Skeletal muscle satellite cell (primary cell): ENCODE data around the gene MTMR3.

ENCODE experiments used
- H3K27me3 ChIP-seq: 2 replicates; pipeline ENCODE4 v1.7.0; 2013; ENCODE audit warnings: low read length; ENCODE audit not compliant: control insufficient read depth, insufficient read depth
- H3K36me3 ChIP-seq: 2 replicates; pipeline ENCODE4 v1.7.0; 2013; ENCODE audit warnings: mild to moderate bottlenecking, control low read depth, low read length; ENCODE audit not compliant: insufficient read depth
- H3K4me1 ChIP-seq: 2 replicates; pipeline ENCODE4 v1.7.0; 2013; ENCODE audit warnings: low read length; ENCODE audit not compliant: control insufficient read depth, insufficient read depth
- H3K4me2 ChIP-seq: 2 replicates; pipeline ENCODE4 v1.7.0; 2013; ENCODE audit warnings: mild to moderate bottlenecking, low read length
- H3K4me3 ChIP-seq: 2 replicates; pipeline ENCODE4 v1.7.0; 2013; ENCODE audit warnings: low read length
- H3K9ac ChIP-seq: 2 replicates; pipeline ENCODE4 v1.7.0; 2013; ENCODE audit warnings: mild to moderate bottlenecking, low read depth, low read length, moderate library complexity
- H3K9me3 ChIP-seq: replicated peaks from 2 replicates; pipeline ENCODE4 v1.7.0; 2013; ENCODE audit warnings: mild to moderate bottlenecking, control low read depth, low read length

The MTMR3 gene

GRCh38 chr22:30033901-30034300, 150.9 kb downstream of the MTMR3 start:
- H3K4me1 ChIP-seq = peaks cover 22% of the 10 kb centered on the region
- H3K4me2 ChIP-seq = no peak overlapping the region
- no peaks in the 10 kb centered on the region for H3K36me3 ChIP-seq
- no peak overlapping the region for H3K4me3 ChIP-seq
- H3K9ac ChIP-seq = no peak overlapping the region
- no peaks in the 10 kb centered on the region for H3K27me3 ChIP-seq
- H3K9me3 ChIP-seq = no peaks in the 10 kb centered on the region

GRCh38 chr22:30036656-30037055, 153.7 kb downstream of the MTMR3 start:
- no peak overlapping the region for H3K4me3 ChIP-seq
- no peaks in the 10 kb centered on the region for H3K9me3 ChIP-seq
- H3K4me1 ChIP-seq = peaks cover 19% of the 10 kb centered on the region
- H3K9ac ChIP-seq = no peak overlapping the region
- no peaks in the 10 kb centered on the region for H3K27me3 ChIP-seq
- H3K36me3 ChIP-seq = no peaks in the 10 kb centered on the region
- H3K4me2 ChIP-seq = no peak overlapping the region

DNA sequence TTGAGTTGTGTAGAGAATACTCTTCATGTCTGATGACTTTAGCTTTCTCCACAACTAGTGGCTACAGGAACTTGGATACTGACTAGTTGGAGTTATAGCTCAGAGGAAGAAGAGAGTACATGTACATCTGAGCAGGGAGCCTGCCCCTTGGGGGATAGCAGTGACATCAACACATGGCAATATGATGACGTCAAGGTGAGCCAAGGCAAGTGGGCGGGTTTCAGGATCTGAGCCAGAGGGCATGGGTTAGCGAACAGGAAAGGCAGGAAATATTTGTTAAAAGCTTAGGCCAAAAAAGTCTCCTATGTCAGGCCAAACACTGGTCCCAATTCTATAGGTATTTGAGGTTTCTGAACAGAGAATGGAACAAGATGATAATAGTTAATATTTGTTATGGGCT, 155.2 kb downstream of the MTMR3 start:
- H3K36me3 ChIP-seq = no peaks in the 10 kb centered on the region
- H3K4me1 ChIP-seq = peaks cover 19% of the 10 kb centered on the region
- no peak overlapping the region for H3K4me2 ChIP-seq
- no peaks in the 10 kb centered on the region for H3K27me3 ChIP-seq
- no peaks in the 10 kb centered on the region for H3K9me3 ChIP-seq
- H3K9ac ChIP-seq = no peak overlapping the region
- H3K4me3 ChIP-seq = no peak overlapping the region

DNA sequence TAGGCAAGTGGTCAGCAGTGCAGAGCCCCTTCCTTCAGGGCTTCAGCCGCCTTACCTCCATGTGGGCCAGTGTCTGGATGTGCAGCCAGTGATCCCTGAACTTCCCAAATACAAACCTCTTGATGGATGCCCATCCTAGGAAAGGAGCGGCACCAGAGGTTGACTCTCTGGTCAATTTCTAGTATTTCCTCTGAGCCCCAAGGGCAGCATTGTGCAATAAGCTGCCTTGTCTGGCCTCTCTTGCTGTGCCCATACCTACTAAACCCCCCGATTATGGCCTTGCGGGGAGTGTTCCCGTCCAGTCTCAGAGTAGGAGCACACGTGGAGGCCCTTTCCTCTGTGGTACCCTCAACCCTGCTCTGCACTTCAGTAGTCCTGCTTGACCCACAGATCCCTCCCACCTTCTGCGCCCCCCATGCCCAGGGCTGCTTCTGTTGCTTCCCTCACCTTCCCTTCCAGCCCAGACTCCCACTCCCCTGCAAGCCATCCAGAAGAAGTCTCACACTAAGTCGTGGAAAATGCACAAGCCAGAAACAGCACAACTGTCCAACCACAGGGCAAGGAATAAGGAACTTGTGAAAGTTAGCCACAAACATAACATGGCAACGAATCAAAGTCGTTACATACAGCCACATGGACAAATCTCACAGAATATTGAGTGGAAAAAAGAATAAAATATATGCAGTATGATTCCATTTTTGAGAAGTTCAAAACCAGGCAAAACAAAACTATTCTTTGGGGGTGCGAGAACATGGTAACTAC, 157.7 kb downstream of the MTMR3 start:
- no peak overlapping the region for H3K9ac ChIP-seq
- no peaks in the 10 kb centered on the region for H3K36me3 ChIP-seq
- no peak overlapping the region for H3K4me2 ChIP-seq

GRCh38 chr22:30041475-30041874, 158.5 kb downstream of the MTMR3 start:
- Histone ChIP-seq H3K4me2 (no peak overlapping the region), H3K9ac (no peak overlapping the region), H3K27me3 (no peaks in the 10 kb centered on the region), H3K36me3 (no peaks in the 10 kb centered on the region), H3K9me3 (no peaks in the 10 kb centered on the region), H3K4me3 (no peak overlapping the region), H3K4me1 (peaks cover 33% of the 10 kb centered on the region)

More for the DNA sequence above, 157.7 kb downstream of the MTMR3 start:
- Histone ChIP-seq H3K27me3 (no peaks in the 10 kb centered on the region), H3K4me1 (peaks cover 36% of the 10 kb centered on the region), H3K4me3 (no peak overlapping the region), H3K9me3 (no peaks in the 10 kb centered on the region)

DNA sequence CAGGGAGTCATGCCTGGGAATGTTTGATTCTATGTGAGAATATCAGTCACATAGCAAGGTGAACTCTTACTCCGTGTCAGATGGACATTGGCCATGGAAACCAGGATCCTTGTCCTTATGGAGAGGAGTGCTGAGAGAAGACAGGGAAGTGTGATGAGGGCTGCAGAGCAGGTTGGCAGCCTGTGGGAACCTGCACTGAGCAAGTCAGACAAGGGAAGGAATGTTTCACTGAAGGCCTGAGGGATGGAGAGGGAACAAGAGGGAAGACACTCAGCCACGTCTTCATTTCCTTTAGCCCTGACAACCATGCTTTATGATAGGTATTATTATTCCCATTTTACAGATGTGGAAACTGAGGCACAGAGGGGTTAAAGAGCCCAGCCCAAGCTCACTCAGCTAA, 158.9 kb downstream of the MTMR3 start:
- Histone ChIP-seq H3K4me3 (no peak overlapping the region), H3K27me3 (no peaks in the 10 kb centered on the region), H3K4me2 (no peak overlapping the region), H3K4me1 (peaks cover 30% of the 10 kb centered on the region), H3K36me3 (no peaks in the 10 kb centered on the region), H3K9ac (no peak overlapping the region), H3K9me3 (no peaks in the 10 kb centered on the region)

DNA sequence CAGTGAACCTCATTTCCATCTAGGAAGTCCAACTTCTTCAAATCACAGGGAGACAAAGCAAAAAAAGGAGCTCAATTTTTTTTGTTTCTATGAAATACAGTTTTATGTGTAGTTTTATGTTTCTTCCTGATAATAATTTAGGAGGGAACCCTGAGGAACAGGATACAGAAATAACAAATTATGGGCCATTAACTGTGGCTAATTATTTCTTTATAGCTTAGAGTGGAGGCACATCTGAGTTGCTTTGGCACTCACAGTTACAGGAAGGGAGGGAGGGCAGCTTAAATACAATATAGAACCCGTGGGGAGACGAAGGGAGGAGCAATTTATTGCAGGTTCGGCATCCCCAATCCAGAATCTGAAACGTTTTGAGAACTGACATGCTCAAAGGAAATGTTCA, 160.2 kb downstream of the MTMR3 start:
- peaks cover 24% of the 10 kb centered on the region for H3K4me1 ChIP-seq
- no peak overlapping the region for H3K9ac ChIP-seq
- H3K9me3 ChIP-seq = no peaks in the 10 kb centered on the region
- H3K27me3 ChIP-seq = no peaks in the 10 kb centered on the region
- H3K4me2 ChIP-seq = no peak overlapping the region
- no peak overlapping the region for H3K4me3 ChIP-seq
- H3K36me3 ChIP-seq = no peaks in the 10 kb centered on the region

DNA sequence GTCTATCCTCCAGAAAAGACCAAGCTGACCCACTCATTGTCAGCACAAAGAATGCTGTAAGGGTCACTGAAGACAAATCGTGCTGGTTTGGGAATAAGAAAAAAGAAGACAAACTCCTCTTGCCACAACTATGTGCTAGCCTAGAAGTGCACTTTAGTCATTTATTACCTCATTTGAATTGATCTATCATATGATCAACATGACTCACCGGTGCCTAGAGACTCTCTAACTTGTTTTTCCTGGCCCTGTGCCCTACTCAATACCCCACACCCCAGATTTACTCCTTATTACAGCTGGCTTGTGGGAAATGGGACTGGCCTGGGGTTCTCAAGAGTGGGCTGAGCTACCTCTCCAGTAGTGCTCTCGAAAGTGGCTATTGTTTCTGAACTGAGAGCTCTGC, 161.4 kb downstream of the MTMR3 start:
- H3K4me1 ChIP-seq = peaks cover 17% of the 10 kb centered on the region
- H3K27me3 ChIP-seq = no peaks in the 10 kb centered on the region
- H3K9ac ChIP-seq = peak overlapping the region; percentile 33
- H3K4me3 ChIP-seq = peak overlapping the region; percentile 12
- H3K4me2 ChIP-seq = peak overlapping the region; percentile 58
- H3K9me3 ChIP-seq = no peaks in the 10 kb centered on the region
- no peaks in the 10 kb centered on the region for H3K36me3 ChIP-seq

DNA sequence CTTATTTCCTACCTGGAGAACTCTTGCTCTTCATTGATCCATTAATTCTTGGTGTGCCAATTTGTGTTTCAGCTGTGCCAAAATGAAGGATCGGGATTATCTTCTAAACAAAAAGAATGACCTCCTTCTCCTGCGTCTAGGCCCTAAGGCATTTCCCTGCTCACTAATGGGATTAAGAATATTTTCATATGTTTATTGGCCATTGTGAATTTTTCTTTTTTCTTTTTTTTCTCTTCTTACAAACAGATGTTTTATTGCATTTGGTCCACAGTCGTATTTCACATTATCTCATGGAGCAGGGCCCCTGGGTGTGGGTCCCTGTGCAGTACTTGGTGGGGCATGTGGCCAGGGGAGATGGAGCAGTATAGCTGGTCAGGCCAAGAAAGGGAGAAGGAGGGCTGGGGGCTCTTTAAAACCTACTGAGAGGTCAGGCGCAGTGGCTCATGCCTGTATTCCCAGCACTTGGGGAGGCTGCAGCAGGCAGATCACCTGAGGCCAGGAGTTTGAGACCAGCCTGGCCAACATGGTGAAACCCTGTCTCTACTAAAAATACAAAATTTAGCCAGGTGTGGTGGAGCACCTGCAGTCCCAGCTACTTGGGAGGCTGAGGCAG, 162.0 kb downstream of the MTMR3 start:
- peaks cover 17% of the 10 kb centered on the region for H3K4me1 ChIP-seq
- H3K9me3 ChIP-seq = no peaks in the 10 kb centered on the region
- no peak overlapping the region for H3K9ac ChIP-seq
- peak overlapping the region; percentile 15 for H3K4me2 ChIP-seq
- H3K4me3 ChIP-seq = no peak overlapping the region
- H3K36me3 ChIP-seq = no peaks in the 10 kb centered on the region
- H3K27me3 ChIP-seq = no peaks in the 10 kb centered on the region

- Histone ChIP-seq H3K4me3 (no peak overlapping the region), H3K27me3 (no peaks in the 10 kb centered on the region), H3K9me3 (no peaks in the 10 kb centered on the region), H3K4me2 (no peak overlapping the region), H3K4me1 (peaks cover 17% of the 10 kb centered on the region), H3K9ac (no peak overlapping the region), H3K36me3 (no peaks in the 10 kb centered on the region)
Observed at GRCh38 chr22:30045494-30045887, 162.5 kb downstream of the MTMR3 start.

GRCh38 chr22:30045901-30046715, 163.1 kb downstream of the MTMR3 start:
- Histone ChIP-seq H3K4me3 (no peak overlapping the region), H3K4me1 (peaks cover 17% of the 10 kb centered on the region), H3K4me2 (no peak overlapping the region), H3K9me3 (no peaks in the 10 kb centered on the region), H3K36me3 (no peaks in the 10 kb centered on the region), H3K9ac (no peak overlapping the region), H3K27me3 (no peaks in the 10 kb centered on the region)
